ENCODE results near the gene FAM184A.

DNA sequence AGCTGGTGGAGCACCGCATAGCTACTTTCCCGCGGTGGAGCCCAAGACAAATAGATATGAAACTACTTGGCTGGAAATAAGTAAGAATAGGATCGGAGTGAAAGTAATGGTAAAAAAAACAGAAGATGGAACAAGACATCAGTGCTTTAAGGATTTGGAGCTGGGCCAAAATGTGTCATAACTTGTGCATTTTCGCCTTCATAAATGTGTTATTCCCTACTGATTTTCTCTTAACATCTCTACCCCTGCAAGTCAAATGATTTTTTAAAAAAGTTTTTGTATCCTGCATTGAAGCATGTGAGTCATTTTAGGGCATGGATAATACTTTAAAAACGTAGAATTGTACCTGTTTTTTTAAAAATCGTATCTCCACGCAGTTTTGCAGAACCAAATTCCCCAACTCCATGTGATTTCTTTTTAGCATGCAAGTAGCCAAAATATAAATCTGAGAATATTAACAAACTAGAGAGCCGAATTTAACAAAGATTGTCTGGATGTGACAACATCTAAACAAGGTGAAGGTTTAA lies 882 bp upstream of the FAM184A start:
- TF ChIP-seq, protein P1, sequence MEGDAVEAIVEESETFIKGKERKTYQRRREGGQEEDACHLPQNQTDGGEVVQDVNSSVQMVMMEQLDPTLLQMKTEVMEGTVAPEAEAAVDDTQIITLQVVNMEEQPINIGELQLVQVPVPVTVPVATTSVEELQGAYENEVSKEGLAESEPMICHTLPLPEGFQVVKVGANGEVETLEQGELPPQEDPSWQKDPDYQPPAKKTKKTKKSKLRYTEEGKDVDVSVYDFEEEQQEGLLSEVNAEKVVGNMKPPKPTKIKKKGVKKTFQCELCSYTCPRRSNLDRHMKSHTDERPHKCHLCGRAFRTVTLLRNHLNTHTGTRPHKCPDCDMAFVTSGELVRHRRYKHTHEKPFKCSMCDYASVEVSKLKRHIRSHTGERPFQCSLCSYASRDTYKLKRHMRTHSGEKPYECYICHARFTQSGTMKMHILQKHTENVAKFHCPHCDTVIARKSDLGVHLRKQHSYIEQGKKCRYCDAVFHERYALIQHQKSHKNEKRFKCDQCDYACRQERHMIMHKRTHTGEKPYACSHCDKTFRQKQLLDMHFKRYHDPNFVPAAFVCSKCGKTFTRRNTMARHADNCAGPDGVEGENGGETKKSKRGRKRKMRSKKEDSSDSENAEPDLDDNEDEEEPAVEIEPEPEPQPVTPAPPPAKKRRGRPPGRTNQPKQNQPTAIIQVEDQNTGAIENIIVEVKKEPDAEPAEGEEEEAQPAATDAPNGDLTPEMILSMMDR (IDR thresholded peaks at IDR 0.05), result no peak
- TF ChIP-seq SIN3A (IDR thresholded peaks at IDR 0.05; ENCODE audit: borderline replicate concordance, insufficient read depth, low read depth, low read length), result no peak
- no peak for TF ChIP-seq POLR2AphosphoS5 (IDR thresholded peaks at IDR 0.05; ENCODE audit: low read depth, low read length)
